Measurements from ENCODE around the gene BTBD6. TPM values are rescaled to one million over a fixed set of nuclear protein-coding genes. Genes with fewer than 3 reads are reported as not detected.

BTBD6 gene
- total and polyA plus RNA-seq, 2 of the 8 experiments (the other 6 are each of a cell fraction or from before 2014, with no cell fraction given): 10.1 to 10.2 TPM

GRCh38 chr14:105292826-105293711, 44.7 kb downstream of the BTBD6 start:
- DNase-seq (ENCODE audit: low read depth in 1 of 2, low spot score in 2 of 2) (no peak), FAIRE-seq (no peak)
- no peak for TF ChIP-seq PHF8 (conservative IDR thresholded peaks at IDR 0.05; ENCODE audit: low read depth, low read length)
- TF ChIP-seq BRCA1 (IDR thresholded peaks at IDR 0.05; ENCODE audit: low read depth, low read length): no peak
- no peak for TF ChIP-seq NRF1 (IDR thresholded peaks at IDR 0.05; ENCODE audit: low read depth, low read length)
- no peak for TF ChIP-seq RNF2 (IDR thresholded peaks at IDR 0.05; ENCODE audit: borderline replicate concordance, low read depth, low read length, missing control alignments, poor library complexity, severe bottlenecking)
- TF ChIP-seq ZNF274 (IDR thresholded peaks at IDR 0.05; ENCODE audit: borderline replicate concordance, extremely low read depth, low read length): no peak
- no peak for TF ChIP-seq ASH2L (IDR thresholded peaks at IDR 0.05; ENCODE audit: low read length)
- TF ChIP-seq TAF1 (IDR thresholded peaks at IDR 0.05; ENCODE audit: low read depth, low read length): no peak
- TF ChIP-seq EZH2 (IDR thresholded peaks at IDR 0.05; ENCODE audit: low read depth, low read length, severe bottlenecking): no peak
- TF ChIP-seq MAX (IDR thresholded peaks at IDR 0.05): no peak
- no peak for TF ChIP-seq ATF3 (IDR thresholded peaks at IDR 0.05; ENCODE audit: insufficient read depth, low read depth, low read length)

More at GRCh38 chr14:105292826-105293711, 44.7 kb downstream of the BTBD6 start:
- no peak overlapping the region for H3K9ac ChIP-seq (replicated peaks in 1 of 4; ENCODE audit: extremely low read depth in 1 of 4, low read depth in 3 of 4, low read length in 3 of 4)
- H3K14ac ChIP-seq (ENCODE audit: insufficient read length): no peak overlapping the region
- H3K27me3 ChIP-seq (replicated peaks in 1 of 4; ENCODE audit: control insufficient read depth in 3 of 4, extremely low read depth in 1 of 4, insufficient read depth in 3 of 4, low read length in 3 of 4): no peaks in the 10 kb centered on the region
- ChIA-PET CTCF (ENCODE audit: partially characterized antibody) (interaction anchor here (1.1 to 3.9 kb wide), 6 partner anchors 11 to 92 kb away, joined by 3 to 12 read pairs (median 4); no protein-coding TSS in a partner anchor), POLR2A (ENCODE audit: partially characterized antibody) (interaction anchor here (1.1 kb wide), 1 partner anchor 21 kb away, joined by 3 read pairs; the partner anchor contains the start of gene PACS2)
- H3K4me3 ChIP-seq (ENCODE audit: extremely low read depth in 1 of 4, insufficient read depth in 2 of 4, low read depth in 3 of 4, low read length in 4 of 4): no peak overlapping the region
- H4K91ac ChIP-seq (replicated peaks; ENCODE audit: insufficient read length, low read length): no peak overlapping the region
- H2AK5ac ChIP-seq (ENCODE audit: low read depth, low read length): no peak overlapping the region
- 92% methylated on average over 26 of the region's 26 CpGs; no CpG with 5 or more reads in 1 of the 2 experiments for WGBS, 2 experiments (ENCODE audit: extremely low coverage in 1 of 2, insufficient coverage in 1 of 2, insufficient read length in 1 of 2, insufficient replicate concordance in 2 of 2, low coverage in 1 of 2, low lambda C conversion rate in 2 of 2, missing lambda C conversion rate in 1 of 2)
- H3K4ac ChIP-seq (replicated peaks; ENCODE audit: insufficient read length, low read depth, low read length): no peak overlapping the region
- H3K4me2 ChIP-seq (ENCODE audit: insufficient read depth in 1 of 2, low read depth in 2 of 2, low read length in 2 of 2): no peak overlapping the region
- H4K5ac ChIP-seq (ENCODE audit: insufficient read length, low read depth, low read length): no peak overlapping the region
- H3K23ac ChIP-seq (ENCODE audit: insufficient read length): no peak overlapping the region
- no peak overlapping the region for H2BK120ac ChIP-seq (replicated peaks; ENCODE audit: low read depth, low read length)
- peak overlapping the region; percentile 61; the same call in 1 of the 2 replicates for H2BK15ac ChIP-seq (ENCODE audit: low read length)
- H3K4me1 ChIP-seq (replicated peaks in 1 of 4; ENCODE audit: control insufficient read depth in 3 of 4, insufficient read depth in 4 of 4, low read length in 3 of 4): no peaks in the 10 kb centered on the region
- H3K9me3 ChIP-seq (ENCODE audit: insufficient read depth in 2 of 2, low read depth in 1 of 2, low read length in 1 of 2): no peaks in the 10 kb centered on the region
- H3K27ac ChIP-seq (ENCODE audit: low read depth, low read length): no peak overlapping the region
- H2BK12ac ChIP-seq (ENCODE audit: low read depth, low read length): no peak overlapping the region
- H3K23me2 ChIP-seq (ENCODE audit: low read depth, low read length): no peaks in the 10 kb centered on the region
- peak overlapping the region; percentile 3; the same call in 1 of the 2 replicates for H4K8ac ChIP-seq (ENCODE audit: extremely low read depth, insufficient read depth, low read length)
- H3K79me2 ChIP-seq (ENCODE audit: control insufficient read depth in 1 of 2, insufficient read depth in 2 of 2, low read length in 2 of 2): peaks cover 0 to 25% of the 10 kb centered on the region in 2 experiments; a peak in 2 of 4 replicates
- H3K18ac ChIP-seq (ENCODE audit: extremely low read depth, low read length): no peak overlapping the region
- H2AFZ ChIP-seq (ENCODE audit: low read length): no peak overlapping the region
- H3K79me1 ChIP-seq (ENCODE audit: low read depth, low read length): peaks cover 8% of the 10 kb centered on the region
- H2BK5ac ChIP-seq (ENCODE audit: low read depth, low read length): peak overlapping the region; percentile 24; the same call in 1 of the 2 replicates
- no peak overlapping the region for H2BK20ac ChIP-seq (ENCODE audit: low read length)
- H3K36me3 ChIP-seq (ENCODE audit: control insufficient read depth in 2 of 4, insufficient read depth in 4 of 4, low read length in 3 of 4): no peaks in the 10 kb centered on the region
- peaks cover 4 to 18% of the 10 kb centered on the region in 2 experiments for H4K20me1 ChIP-seq (replicated peaks in 1 of 2; ENCODE audit: control insufficient read depth in 1 of 2, insufficient read depth in 2 of 2, low read length in 2 of 2)
- H3K56ac ChIP-seq (replicated peaks; ENCODE audit: insufficient read length, low read depth, low read length): no peak overlapping the region

Measured in H1 (cell line).